Hindlimb muscle (tissue), 1 donor: Measurements from ENCODE around the gene ZFYVE16. TPM values are rescaled to one million over a fixed set of nuclear protein-coding genes. Genes with fewer than 3 reads are reported as not detected.
"Not testable (repeated sequence)": the region's sequence is repeated elsewhere in the genome, so short reads cannot be mapped to it uniquely, and the experiment has no call there.

Source experiments
- DNase-seq: peaks from one replicate; pipeline ENCODE4 v3.0.0-alpha.2; 2013
- polyA plus RNA-seq: library from polyadenylated mRNA; unstranded; fragments of 120-200 nt; gene quantifications from one replicate; pipeline ENCODE4 v1.2.1, GENCODE V29; 2013; ENCODE audit not compliant: insufficient read length

ZFYVE16 gene
- polyA plus RNA-seq, 1 donor: 57.5 TPM

DNA sequence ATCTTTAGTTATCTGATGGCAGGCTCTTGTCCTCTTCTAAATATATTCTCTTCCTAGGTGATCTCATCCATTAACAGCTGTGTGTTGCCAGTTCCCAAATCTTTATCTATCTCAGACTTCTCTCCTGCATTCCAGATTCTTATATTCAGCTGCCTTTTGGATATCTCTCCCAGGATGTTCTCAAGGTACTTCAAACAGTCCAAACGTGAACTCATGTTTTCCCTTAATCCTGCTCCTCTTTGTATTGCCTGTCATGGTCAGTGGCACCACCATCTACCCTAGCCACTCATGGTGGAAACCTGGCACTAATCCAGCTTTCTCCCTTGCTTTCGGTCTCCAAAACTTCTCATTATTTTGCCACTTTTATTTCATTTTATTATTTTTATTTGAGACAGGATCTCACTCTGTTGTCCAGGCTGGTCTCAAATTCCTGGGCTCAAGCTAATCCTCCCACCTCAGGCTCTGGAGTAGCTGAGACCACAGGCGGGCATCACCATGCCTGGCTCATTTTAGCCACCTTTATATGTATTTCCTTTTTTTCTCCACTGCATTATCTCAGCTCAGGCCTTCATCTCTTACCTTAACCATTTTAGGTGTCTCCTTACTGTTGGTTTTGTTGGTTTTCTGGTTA lies 3.8 kb downstream of the ZFYVE16 start:
- DNase-seq: no peak

DNA sequence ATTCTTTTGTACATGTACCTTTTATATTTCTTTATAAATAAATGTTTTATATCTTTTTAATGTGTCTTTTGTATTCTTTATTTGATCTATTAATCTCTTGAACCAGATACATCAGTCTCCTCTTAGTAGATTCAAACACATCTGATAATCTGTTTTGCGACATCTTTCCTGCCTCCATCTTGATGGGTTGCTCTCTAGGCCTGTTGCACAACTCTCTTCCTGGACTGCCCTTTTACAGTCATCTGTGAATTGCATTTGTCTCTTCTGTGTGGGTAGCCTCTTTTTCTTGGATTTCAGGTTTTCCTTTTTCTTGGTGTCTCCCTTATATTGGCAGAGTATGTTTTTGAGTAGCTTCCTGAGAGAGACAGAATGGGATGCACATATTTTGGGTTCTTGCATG lies 6.2 kb downstream of the ZFYVE16 start:
- DNase-seq: no peak

DNA sequence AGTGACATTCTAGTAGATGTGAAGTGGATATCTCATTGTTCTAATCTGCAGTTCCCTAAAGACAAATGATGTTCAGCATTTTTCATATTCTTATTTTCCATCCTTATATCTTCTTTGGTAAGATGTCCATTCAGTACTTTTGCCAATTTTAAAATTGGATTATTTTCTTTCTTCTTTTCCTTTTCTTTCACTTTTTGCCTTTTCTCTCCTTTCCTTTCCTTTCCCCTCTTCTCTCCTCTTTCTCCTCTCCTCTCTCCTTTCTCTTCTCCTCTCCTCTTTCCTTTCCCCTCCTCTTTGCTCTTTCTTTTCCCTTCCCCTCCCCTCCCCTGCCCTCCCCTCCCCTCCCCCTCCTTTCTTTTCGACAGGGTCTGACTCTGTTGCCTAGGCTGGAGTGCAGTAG lies 10.1 kb downstream of the ZFYVE16 start:
- no peak for DNase-seq

DNA sequence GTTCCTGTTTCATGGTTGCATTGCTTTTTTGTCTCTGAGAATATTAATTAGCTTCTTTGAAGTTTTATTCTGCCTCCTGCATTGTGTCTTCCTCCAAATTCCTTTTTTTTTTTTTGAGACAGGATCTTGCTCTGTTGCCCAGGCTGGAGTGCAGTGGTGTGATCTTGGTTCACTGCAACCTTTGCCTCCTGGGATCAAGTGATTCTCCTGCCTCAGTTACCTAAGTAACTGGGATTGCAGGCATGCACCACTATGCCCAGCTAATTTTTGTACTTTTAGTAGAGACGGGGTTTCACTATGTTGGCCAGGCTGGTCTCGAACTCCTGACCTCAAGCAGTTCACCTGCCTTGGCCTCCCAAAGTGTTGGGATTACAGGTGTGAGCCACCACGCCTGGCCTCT lies 16.5 kb downstream of the ZFYVE16 start:
- not testable (repeated sequence) for DNase-seq

DNA sequence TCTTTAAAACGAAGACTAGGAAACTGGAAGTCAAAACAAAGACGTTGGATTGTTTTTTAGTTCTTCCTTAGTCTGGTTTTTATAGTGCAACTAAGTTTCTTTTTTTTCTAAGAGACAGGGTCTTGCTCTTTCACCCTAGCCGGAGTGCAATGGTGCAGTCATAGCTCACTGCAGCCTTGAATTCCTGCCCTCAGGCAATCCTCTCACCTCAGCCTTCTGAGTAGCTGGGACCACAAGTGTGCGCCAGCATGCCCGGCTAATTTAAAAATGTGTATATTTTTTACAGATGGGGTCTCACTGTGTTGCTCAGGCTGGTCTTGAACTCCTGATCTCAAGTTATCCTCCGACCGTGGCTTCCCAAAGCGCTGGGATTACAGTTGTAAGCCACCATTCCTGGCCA lies 27.6 kb downstream of the ZFYVE16 start:
- no peak for DNase-seq

DNA sequence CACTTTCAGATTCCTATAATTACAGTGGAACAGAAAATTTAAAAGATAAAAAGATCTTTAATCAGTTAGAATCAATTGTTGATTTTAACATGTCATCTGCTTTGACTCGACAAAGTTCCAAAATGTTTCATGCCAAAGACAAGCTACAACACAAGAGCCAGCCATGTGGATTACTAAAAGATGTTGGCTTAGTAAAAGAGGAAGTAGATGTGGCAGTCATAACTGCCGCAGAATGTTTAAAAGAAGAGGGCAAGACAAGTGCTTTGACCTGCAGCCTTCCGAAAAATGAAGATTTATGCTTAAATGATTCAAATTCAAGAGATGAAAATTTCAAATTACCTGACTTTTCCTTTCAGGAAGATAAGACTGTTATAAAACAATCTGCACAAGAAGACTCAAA lies 29.5 kb downstream of the ZFYVE16 start:
- no peak for DNase-seq

DNA sequence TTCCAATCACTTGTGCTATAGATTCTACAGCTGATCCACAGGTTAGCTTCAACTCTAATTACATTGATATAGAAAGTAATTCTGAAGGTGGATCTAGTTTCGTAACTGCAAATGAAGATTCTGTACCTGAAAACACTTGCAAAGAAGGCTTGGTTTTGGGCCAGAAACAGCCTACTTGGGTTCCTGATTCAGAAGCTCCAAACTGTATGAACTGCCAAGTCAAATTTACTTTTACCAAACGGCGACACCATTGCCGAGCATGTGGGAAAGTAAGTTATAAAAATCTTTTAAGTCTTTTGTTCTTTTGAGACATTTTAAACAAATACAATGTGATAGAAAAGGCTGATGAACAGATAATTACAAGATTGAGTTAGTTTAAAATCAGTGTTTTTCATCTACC lies 30.9 kb downstream of the ZFYVE16 start:
- no peak for DNase-seq

DNA sequence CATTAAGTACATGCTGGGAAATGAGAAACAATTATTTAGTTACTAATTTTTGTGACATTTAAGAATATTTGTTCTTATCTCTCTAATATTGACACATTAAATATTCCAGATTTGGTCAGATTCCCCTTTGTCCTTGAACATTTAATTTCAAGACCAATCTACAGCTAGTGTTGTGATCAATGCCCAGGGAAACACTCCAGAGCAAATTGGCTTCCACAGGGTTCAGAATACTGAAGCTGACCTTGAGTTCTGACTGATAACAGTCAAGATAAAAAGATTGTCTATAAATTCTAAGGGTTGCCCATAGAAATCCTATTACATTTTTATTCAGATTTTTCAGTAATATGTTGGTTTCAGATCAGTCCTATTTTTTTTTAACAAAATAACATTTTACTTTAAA lies 31.3 kb downstream of the ZFYVE16 start:
- no peak for DNase-seq

DNA sequence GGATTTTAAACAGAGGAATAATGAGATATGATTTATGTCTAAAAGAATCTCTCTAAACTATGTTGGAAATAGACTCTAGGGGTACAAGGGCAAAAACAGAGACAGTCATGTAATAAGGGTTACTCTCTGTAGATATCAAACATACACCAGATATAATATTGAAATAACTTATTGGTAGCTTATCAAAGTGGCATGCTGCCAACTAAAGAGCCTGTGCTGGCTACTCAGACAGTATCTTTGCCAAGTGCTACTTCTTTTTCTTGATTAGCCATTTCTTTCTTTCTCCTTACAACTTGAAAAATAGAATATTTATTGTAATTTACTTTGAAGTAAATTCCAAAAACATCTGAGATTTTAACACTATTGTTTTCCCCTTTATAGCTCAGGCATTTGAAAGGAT lies 34.9 kb downstream of the ZFYVE16 start:
- no peak for DNase-seq

DNA sequence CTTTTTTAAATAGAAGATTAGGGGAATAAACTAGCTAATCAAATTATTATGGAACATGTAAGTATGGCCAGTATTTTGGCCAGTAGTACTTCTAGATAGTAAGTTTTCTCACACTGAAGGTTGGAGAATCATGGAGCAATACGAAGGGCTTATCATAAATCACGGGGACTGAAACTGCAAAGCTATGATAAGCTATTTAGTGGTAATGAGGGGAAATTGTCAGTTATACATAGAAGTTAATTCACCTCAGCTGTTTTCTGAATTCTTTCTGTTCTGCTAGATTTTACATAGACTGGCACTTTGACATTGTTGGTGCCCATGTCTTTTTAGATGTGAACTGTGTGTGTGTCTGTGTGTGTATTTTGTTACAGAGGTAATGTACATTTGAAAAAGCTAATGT lies 45.5 kb downstream of the ZFYVE16 start:
- no peak for DNase-seq

DNA sequence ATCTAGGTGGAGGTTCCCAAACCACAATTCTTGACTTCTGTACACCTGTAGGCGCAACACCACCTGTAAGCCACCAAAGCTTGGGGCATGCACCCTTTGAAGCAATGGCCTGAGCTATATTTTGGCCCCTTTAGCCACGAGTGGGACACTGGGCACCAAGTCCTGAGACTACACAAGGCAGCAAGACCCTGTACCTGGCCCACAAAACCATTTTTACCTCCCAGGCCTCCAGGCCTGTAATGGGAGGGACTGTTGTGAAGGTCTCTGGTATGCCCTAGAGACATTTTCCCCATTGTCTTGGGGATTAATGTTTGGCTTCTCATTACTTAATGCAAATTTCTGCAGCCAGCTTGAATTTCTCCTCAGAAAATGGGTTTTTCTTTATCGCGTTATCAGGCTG lies 55.4 kb downstream of the ZFYVE16 start:
- DNase-seq: no peak

DNA sequence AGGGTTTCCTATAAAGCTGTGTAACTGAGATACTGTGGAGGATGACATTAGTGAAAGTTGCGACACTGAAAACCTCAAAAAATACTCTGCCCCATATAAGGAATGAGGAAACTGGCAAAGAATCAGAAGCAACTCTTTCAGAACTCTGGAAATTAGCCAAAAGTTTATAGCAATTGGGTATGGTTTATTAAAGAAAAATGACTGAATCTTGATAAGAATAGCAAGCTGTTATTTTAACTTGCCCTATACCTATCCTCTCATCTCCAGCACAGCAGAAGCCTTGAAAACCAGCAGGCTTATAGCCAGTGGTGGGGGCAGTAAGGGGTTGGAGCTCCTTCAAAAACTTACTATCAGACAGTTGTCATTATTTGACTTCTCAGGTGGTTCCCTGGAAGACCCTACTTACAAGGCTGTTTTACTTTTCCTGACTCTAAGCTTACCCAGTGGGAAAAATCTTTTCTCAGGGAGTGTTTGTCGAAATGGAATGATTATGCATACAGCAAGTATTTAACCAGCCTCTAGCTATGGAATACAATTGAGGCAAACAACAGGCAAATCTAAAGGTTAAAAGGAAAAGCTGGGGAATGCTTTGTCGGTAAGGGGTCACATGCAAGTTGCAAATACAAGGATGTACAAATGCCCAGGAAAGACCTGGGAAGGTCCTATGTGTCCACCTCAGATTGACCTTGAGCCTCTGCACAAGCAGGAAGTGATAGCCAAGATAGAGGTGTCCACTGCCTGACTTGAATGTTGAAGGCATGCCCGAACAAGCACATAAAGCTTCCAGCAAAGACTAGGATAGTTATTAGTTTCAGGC lies 59.0 kb downstream of the ZFYVE16 start:
- no peak for DNase-seq

DNA sequence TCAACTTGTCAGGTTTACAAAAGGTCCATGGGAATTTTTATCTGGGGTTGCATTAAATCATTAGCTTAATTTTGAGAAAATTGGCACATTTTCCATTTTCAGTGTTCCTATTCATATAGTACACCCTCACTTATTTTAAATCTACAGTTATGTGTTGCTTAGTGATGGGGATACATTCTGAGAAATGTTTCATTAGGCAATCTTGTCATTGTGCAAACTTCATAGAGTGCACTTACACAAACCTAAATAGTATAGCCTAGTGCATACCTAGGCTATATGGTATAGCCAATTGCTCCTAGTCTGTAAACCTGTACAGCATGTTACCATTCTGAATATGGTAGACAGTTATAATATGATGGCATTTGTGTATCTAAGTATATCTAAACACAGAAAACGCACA lies 60.3 kb downstream of the ZFYVE16 start:
- no peak for DNase-seq

DNA sequence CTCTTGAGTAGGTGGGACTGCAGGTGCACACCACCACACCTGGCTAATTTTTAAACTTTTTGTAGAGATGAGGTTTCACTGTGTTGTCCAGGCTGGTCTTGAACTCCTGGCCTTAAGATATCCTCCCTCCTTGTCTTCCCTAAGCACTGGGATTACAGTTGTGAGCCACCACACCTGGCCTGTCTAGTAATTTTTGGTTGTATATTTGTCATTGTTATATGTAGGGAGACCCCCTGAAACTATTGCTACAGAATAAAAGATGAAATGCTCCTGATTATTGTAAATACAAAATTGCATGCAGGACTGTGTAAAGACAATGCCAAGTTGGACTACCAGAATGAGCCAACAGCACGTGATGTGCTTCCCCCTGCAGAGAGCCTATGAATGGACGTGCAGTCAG lies 62.8 kb downstream of the ZFYVE16 start:
- DNase-seq: not testable (repeated sequence)

DNA sequence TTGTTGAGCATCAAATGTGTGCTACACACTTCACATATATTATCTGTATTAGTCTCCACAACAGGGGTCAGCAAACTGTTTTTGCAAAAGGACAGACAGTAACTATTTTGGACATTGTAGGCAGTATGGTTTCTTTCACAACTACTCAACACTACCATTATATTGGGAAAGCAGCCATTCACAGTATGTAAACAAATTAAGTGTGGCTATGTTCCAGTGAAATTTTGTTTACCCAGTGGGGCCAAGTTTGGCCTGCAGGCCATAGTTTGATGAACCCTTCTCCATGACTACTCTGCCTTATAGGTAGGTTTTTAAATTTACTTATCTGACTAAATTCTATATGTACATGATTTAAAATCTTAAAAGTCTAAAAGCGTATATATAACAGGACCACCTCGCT lies 67.1 kb downstream of the ZFYVE16 start:
- no peak for DNase-seq

DNA sequence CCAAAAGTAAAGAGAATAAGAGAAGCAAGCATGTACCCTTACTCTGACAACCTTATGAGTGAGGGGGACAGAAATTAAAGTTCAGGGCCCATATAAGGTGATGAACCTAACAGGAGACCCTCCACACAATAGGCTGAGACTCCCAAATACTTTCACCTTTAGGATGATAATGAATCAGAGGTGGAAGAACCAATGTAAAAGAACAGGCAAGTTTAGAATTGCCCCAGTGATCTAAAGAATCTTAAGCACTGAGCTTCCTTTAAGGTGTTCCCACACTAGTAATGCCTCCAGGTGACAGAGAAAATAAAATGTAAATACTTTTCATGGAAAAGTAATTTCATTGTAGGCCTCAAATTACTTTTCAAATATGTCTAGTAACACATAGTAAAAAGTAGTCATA lies 71.8 kb downstream of the ZFYVE16 start:
- no peak for DNase-seq

DNA sequence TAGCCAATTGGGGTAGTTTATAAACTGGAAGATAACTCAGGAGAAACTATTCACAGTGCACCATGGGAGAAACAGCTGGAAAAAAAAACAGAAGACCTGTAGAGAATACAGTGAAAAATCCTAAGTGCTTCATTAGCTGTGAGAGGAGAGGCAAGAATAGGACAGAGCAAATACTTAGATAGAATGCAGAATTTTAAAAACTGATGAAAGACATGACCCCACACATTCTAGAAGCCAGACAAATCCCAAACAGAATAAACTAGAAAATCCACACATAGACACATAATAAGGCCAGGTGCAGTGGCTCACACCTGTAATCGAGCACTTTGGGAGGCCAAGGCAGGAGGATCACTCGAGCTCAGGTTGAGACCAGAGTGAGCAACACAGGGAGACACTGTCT lies 72.5 kb downstream of the ZFYVE16 start:
- no peak for DNase-seq

DNA sequence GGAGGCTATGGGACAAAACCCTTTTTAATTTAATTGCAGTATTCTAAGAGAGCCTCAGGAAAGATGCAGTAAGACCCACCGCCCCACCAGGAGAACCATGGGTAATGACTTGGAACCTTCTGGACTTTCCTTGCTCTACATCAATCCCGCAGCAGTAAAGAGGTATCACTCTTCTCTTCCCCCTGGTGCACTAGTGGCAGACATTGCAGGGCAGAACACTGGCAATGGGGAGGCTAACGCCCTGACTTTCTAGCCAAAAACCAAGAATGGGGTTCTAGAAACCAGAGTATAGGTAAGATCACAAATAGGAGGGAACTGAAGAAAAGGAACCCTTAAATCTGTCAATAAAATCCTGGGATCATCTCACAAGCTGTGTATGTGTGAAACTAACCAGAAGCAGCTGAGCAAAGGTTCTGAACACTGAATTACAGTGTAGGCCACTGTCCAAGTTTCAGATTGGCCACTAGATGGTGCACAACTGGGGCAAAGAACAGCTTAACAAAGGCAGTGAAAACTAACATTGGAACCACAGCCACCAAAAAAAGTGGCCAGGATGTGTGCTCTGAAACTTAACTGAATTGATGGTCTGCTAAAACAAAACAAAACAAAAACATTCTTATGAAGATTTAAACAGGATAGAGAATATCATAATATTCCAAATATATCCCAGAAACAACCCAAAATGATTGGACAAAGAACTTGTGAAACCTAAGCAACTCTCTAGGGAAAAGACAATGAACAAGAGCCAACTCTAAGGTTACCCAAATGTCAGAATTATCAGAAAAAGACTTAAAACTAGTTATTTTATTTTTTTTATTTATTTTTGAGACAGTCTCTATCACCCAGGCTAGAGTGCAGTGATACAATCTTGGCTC lies 73.4 kb downstream of the ZFYVE16 start:
- no peak for DNase-seq

DNA sequence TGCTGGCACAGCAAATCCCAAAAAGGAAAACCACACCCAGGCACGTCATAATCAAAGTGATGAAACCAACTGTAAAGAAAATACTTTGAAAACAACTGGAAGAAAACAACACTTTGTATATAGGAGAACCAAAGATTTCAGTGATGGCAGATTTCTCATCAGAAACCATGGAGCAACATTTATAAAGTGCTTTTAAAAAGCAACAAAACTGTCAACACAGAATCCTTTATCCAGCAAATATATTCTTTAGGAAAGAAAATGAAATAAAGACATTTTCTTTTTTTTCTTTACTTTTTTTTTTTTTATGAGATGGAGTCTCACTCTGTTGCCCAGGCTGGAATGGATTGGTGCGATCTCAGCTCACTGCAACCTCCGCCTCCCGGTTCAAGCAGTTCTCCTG lies 74.7 kb downstream of the ZFYVE16 start:
- no peak for DNase-seq

DNA sequence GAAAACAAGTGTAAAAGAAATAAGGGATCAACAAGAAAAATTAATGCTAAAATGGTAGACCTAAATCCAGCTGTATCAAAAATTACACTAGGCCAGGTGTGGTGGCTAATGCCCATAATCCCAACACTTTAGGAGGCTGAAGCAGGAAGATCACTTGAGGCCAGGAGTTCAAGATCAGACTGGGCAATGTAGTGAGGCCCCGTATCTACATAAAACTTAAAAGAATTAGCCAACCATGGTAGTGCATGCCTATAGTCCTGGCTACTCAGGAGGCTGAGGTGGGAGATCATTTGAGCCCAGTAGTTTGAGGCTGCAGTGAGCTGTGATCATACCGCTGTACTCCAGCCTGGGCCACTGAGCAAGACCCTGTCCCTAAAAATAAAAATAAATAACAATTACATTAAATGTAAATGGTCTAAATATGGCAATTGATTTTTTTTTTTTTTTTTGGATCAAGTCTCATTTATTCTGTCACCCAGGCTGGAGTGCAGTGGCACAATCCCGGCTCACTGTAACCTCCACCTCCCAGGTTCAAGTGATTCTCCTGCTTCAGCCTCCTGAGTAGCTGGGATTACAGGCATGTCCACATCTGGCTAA lies 75.9 kb downstream of the ZFYVE16 start:
- no peak for DNase-seq

DNA sequence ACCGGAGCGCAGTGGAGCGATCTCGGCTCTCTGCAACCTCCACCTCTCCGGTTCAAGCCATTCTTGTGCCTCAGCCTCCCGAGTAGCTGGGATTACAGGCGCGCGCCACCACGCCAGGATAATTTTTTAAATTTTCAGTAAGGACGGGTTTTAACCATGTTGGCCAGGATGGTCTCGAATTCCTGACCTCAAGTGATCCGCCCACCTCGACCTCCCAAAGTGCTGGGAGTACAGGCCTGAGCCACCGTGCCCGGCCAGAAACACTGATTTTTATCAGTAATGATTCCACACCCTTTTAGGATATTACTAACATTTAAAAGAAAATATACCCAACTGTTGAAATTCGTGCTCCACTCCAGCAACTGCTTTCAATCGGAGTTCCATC lies 79.6 kb downstream of the ZFYVE16 start:
- no peak for DNase-seq

DNA sequence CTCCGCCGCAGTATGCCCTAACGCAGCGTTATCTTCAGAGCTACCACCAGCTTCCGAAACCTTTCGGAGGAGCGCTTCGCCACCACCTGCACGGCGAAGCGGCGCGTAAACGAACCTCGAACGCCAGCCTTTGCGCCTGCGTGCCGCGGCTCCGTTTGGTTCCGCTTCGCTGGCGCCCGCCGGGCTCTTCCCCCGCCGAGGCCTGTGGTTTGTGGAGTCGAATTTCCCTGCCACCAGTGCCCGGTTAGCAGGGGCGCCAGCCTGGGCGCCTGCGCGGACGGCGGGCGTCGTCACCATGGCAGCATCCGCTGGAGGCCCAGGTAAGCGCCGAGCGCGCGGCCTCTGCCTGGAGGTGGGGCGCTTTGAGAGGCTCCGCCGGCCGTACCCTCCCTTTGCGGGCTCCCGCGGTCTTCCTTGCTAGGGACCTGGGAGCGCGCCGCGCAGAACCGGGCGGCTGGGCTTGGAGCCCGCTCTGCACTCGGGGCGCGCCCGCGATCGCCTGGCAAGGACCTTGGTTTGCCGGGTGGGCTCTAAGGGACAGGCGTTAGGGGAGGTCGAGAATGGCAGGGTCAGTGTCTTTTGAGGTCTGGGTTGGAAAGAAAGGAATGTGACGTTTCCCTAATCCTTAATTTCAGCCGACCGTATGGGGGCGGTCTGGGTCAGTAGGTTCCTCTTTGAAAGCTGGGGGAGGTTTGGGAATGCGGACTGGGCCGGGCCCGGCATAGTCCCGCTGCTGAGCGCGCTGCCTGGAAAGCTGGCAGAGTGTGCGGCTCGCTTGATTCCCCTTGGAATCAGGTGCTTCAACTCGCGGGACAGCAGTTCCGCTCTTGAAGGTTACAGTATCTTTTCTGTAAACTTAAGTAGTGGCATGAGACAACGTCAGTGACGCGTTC lies 80.2 kb downstream of the ZFYVE16 start, which contains the start of gene FAM151B:
TSS of gene FAM151B (plus strand) at position 272 of the 893 bp plus-strand sequence. CDS start at position 296, 24 bp downstream.
- peak; percentile 83 for DNase-seq
